ENCODE data around the gene ZFAND2B. TPM values are rescaled to one million over a fixed set of nuclear protein-coding genes. Genes with fewer than 3 reads are reported as not detected.

ZFAND2B gene
- total RNA-seq, 2 experiments from 2014 or later = 49.1 to 60.2 TPM

GRCh38 chr2:219210196-219210885 is 3.8 kb downstream of the ZFAND2B start:
- Mint-ChIP-seq H3K4me1 (peaks cover 60% of the 10 kb centered on the region), H3K9me3 (no peaks in the 10 kb centered on the region), H3K27ac (peak overlapping the region; percentile 94), H3K4me3 (no peak overlapping the region), H3K36me3 (ENCODE audit: low read depth) (peaks cover 29% of the 10 kb centered on the region), H3K27me3 (no peaks in the 10 kb centered on the region)
- no peak for DNase-seq
- POLR2A ChIA-PET = no interaction called here
- CTCF ChIA-PET = interaction anchor here (2.1 to 2.6 kb wide), 2 partner anchors 35 to 51 kb away, joined by 6 to 18 read pairs; no protein-coding TSS in a partner anchor

DNA sequence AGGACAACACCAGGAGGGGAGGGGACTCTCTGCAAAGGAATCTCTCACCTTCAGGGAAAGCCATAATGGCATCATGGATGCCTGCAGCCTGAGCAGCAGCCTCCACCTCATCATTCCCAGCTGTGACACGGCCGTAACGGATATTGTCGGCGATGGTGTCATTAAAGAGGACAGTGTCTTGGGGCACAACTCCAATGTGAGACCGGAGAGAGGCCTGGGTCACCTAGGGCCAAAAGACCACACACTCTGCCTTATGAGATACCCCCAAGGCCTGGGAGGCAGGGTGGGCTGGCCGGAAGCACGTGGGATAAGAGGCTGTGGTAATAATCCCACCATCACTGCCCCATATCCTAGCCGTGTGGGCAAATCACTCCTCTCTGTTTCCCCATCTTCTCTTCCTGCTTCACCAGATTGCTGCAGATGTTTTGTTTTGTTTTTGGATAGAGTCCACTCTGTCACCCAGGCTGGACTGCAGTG is 4.3 kb downstream of the ZFAND2B start:
- Mint-ChIP-seq H3K36me3 (ENCODE audit: low read depth) (peaks cover 29% of the 10 kb centered on the region), H3K9me3 (no peaks in the 10 kb centered on the region), H3K27me3 (no peaks in the 10 kb centered on the region), H3K4me1 (peaks cover 58% of the 10 kb centered on the region), H3K4me3 (no peak overlapping the region), H3K27ac (peak overlapping the region; percentile 94)
- CTCF ChIA-PET = interaction anchor here (0.6 to 2.6 kb wide), 22 partner anchors 9 to 603 kb away, joined by 3 to 18 read pairs (median 4); partner anchors contain the start of genes DNAJB2, PLCD4 and TUBA4A
- DNase-seq = no peak
- POLR2A ChIA-PET = no interaction called here

DNA sequence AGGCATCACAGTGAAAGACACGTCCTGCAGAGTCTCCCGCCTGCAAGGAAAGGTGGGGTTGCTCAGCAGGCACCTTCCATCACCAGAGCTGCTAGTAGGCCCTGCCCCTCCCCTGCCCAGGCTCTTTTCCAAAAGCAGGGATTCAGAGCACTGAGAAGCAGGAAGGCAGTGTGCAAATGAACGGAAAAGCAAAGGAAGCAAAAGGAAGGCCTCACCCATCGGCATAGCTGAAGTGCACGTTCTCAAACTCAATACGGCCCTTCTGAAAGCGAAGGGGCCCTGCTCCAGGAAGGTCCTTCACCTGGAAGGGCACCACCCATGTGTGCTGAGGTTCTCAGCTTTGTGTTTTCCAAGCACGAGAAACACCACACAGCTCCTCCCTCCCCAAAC is 6.4 kb downstream of the ZFAND2B start:
- Mint-ChIP-seq H3K27me3 (no peaks in the 10 kb centered on the region), H3K9me3 (no peaks in the 10 kb centered on the region), H3K4me3 (no peak overlapping the region), H3K27ac (no peak overlapping the region), H3K4me1 (peaks cover 60% of the 10 kb centered on the region), H3K36me3 (ENCODE audit: low read depth) (peaks cover 28% of the 10 kb centered on the region)
- no peak for DNase-seq
- POLR2A ChIA-PET = no interaction called here
- CTCF ChIA-PET = interaction anchor here (0.6 to 2.6 kb wide), 4 partner anchors 37 to 986 kb away, joined by 3 to 7 read pairs (median 5); partner anchors contain the start of gene TUBA4A

DNA sequence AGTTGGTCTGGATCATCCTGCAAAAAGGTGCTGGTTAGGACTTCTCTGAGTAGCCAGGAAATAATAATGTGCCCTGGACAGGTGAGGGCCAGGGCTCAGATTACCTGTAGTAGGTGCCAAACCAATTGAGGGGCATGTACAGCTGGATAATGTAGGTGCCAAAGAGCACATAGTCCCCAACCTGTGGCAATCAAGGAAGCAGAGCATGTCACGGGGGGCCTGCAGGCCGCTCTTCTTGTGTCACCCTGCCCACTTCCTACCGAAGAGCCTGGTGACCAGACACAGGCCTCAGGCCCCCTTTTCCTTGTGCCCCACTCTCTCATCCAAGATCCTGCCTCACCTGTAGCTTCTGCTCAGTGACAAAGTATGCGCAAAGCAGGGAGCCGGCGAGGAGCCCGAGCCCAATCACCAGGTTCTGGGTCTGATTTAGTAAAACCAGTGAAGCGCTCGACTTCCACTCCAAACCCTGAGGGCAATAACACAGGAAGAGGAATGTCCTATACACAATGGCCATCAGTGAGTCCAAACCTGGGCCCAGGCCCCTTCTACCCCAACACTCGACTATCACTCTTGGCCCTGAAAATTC is 7.0 kb downstream of the ZFAND2B start:
- POLR2A ChIA-PET = no interaction called here
- no peak overlapping the region for H3K4me3 Mint-ChIP-seq
- no peaks in the 10 kb centered on the region for H3K27me3 Mint-ChIP-seq
- no peak for DNase-seq
- H3K9me3 Mint-ChIP-seq = no peaks in the 10 kb centered on the region
- peaks cover 56% of the 10 kb centered on the region for H3K4me1 Mint-ChIP-seq
- H3K27ac Mint-ChIP-seq = peak overlapping the region; percentile 22
- H3K36me3 Mint-ChIP-seq (ENCODE audit: low read depth) = peaks cover 23% of the 10 kb centered on the region
- CTCF ChIA-PET = interaction anchor here (0.6 to 1.1 kb wide), 2 partner anchors 81 to 987 kb away, joined by 3 to 7 read pairs; no protein-coding TSS in a partner anchor

DNA sequence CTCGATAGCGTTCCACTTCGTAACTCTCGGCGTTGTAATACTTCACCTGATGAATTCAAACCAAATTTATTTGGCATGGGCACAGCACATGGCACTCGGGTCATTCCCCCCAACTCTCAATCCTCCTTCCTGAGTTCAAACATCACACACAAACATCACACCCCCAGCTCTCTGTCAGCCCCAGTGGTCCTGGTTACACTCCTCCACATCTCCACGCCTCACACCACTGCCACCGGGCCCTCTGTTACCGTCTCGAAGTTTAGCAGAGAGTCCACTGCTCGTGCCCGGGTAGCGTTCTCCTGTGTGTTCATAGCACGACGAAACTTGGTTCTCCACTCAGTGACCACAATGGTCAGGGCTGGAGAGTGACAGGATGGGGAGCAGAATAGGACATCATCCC is 7.6 kb downstream of the ZFAND2B start:
- ChIA-PET POLR2A (no interaction called here), CTCF (interaction anchor here (0.9 to 1.1 kb wide), 2 partner anchors 9 to 10 kb away, joined by 3 read pairs; no protein-coding TSS in a partner anchor)
- no peak overlapping the region for H3K27ac Mint-ChIP-seq
- H3K36me3 Mint-ChIP-seq (ENCODE audit: low read depth) = peaks cover 21% of the 10 kb centered on the region
- H3K4me1 Mint-ChIP-seq = peaks cover 53% of the 10 kb centered on the region
- no peaks in the 10 kb centered on the region for H3K27me3 Mint-ChIP-seq
- no peak overlapping the region for H3K4me3 Mint-ChIP-seq
- no peaks in the 10 kb centered on the region for H3K9me3 Mint-ChIP-seq
- no peak for DNase-seq

DNA sequence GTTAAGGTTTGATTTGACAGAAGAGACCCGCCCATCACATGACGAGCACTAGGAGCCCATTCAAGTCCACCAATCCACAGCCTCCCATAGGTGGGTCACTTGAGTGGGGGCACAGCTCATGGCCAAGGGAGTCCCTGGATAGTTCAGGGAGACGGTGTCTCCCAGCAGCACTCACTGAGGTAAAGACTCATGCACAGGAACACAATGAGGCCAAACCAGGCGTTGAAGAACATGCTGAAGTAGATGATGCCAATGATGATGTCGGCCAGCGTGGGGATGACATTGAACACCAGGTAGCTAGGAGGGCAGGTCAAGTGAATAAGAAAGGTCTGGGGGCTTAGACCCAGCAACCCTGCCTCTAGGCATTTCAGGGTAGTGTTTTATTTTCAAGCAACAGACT is 8.2 kb downstream of the ZFAND2B start:
- no peak for DNase-seq
- Mint-ChIP-seq H3K9me3 (no peaks in the 10 kb centered on the region), H3K36me3 (ENCODE audit: low read depth) (peaks cover 22% of the 10 kb centered on the region), H3K27me3 (no peaks in the 10 kb centered on the region), H3K4me1 (peaks cover 49% of the 10 kb centered on the region), H3K27ac (no peak overlapping the region), H3K4me3 (no peak overlapping the region)
- CTCF ChIA-PET = interaction anchor here (0.9 to 1.1 kb wide), 3 partner anchors 10 to 40 kb away, joined by 3 read pairs; no protein-coding TSS in a partner anchor
- POLR2A ChIA-PET = no interaction called here

DNA sequence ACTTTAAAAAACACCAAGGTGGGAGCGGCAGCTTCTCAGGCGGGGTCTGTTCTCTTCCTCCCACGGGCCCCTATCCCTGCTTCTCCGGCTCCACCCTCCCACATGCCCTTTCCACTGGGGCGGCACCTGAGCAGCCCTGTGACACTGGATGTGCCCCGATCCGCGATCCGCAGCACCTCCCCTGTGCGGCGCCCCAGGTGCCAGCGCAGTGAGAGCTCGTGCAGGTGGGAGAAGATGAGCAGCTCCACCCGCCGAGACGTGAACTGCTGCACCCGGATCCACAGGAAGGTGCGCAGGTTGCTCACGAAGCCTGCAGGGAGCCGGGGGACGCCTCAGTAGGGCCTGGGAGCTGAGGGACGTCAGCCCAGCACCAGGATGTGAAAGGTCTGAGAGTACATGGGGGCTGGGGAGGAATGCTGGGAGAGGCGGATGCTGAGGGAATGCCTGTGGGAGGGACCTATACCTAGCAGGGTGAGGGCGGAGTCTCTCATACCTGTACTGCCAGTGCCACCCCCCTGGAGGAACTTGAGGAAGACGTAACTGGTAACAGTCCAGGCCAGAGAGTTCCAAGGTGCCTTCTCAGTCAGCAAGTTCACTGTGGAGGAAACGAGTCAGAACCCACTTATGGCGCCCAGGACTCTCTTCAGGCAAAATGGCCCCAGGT is 9.4 kb downstream of the ZFAND2B start:
- Mint-ChIP-seq H3K9me3 (no peaks in the 10 kb centered on the region), H3K4me3 (no peak overlapping the region), H3K27me3 (no peaks in the 10 kb centered on the region), H3K4me1 (peaks cover 37% of the 10 kb centered on the region), H3K27ac (no peak overlapping the region), H3K36me3 (ENCODE audit: low read depth) (peaks cover 27% of the 10 kb centered on the region)
- no peak for DNase-seq
- CTCF ChIA-PET = interaction anchor here (0.5 to 2.1 kb wide), 6 partner anchors 8 to 79 kb away, joined by 3 to 8 read pairs (median 4); partner anchors contain the start of genes NHEJ1 and ZFAND2B
- POLR2A ChIA-PET = no interaction called here

- no peaks in the 10 kb centered on the region for H3K27me3 Mint-ChIP-seq
- ChIA-PET CTCF (interaction anchor here (0.5 to 2.2 kb wide), 8 partner anchors 8 to 78 kb away, joined by 3 to 8 read pairs (median 4); partner anchors contain the start of genes NHEJ1 and ZFAND2B), POLR2A (no interaction called here)
- peaks cover 31% of the 10 kb centered on the region for H3K36me3 Mint-ChIP-seq (ENCODE audit: low read depth)
- H3K27ac Mint-ChIP-seq = peak overlapping the region; percentile 70
- no peak overlapping the region for H3K4me3 Mint-ChIP-seq
- no peaks in the 10 kb centered on the region for H3K9me3 Mint-ChIP-seq
- H3K4me1 Mint-ChIP-seq = peaks cover 31% of the 10 kb centered on the region
- DNase-seq = no peak
These were observed 9.9 kb downstream of the ZFAND2B start for GRCh38 chr2:219216535-219216915.

DNA sequence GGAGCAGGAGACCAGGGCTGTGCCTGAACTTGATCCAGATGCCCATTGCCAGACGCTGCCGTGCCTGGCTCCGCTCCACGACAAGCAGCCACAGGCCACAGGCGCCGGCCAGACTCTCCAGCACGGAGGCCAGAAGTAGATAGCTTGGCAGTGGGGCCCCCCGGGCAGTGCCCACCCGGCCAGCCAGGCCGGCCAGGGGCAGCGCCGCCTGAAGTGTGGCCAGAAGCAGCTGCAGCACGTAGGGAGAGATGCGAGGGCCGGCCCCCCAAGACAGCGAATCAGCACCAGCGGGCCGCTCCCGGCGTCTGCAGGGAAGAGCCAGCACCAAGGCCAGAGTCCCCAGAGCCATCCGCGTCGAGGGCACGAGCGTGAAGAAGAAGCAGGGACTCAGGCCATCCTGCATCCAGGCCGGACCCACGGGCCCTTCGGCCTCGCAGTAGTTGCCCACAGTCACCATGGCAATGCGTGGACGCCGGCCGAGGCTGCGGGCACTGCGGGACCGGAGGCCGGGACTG is 11.7 kb downstream of the ZFAND2B start:
- H3K27me3 Mint-ChIP-seq = no peaks in the 10 kb centered on the region
- peaks cover 34% of the 10 kb centered on the region for H3K36me3 Mint-ChIP-seq (ENCODE audit: low read depth)
- peak overlapping the region; percentile 71 for H3K4me3 Mint-ChIP-seq
- H3K27ac Mint-ChIP-seq = peak overlapping the region; percentile 86
- H3K9me3 Mint-ChIP-seq = no peaks in the 10 kb centered on the region
- CTCF ChIA-PET = interaction anchor here (0.7 to 2.2 kb wide), 14 partner anchors 9 to 653 kb away, joined by 3 to 6 read pairs (median 4); partner anchors contain the start of genes ANKZF1, ATG9A, CNPPD1 and GLB1L
- H3K4me1 Mint-ChIP-seq = peaks cover 25% of the 10 kb centered on the region
- peak; percentile 25 for DNase-seq
- POLR2A ChIA-PET = interaction anchor here (0.6 to 1.5 kb wide), 2 partner anchors 11 to 43 kb away, joined by 3 read pairs; no protein-coding TSS in a partner anchor

DNA sequence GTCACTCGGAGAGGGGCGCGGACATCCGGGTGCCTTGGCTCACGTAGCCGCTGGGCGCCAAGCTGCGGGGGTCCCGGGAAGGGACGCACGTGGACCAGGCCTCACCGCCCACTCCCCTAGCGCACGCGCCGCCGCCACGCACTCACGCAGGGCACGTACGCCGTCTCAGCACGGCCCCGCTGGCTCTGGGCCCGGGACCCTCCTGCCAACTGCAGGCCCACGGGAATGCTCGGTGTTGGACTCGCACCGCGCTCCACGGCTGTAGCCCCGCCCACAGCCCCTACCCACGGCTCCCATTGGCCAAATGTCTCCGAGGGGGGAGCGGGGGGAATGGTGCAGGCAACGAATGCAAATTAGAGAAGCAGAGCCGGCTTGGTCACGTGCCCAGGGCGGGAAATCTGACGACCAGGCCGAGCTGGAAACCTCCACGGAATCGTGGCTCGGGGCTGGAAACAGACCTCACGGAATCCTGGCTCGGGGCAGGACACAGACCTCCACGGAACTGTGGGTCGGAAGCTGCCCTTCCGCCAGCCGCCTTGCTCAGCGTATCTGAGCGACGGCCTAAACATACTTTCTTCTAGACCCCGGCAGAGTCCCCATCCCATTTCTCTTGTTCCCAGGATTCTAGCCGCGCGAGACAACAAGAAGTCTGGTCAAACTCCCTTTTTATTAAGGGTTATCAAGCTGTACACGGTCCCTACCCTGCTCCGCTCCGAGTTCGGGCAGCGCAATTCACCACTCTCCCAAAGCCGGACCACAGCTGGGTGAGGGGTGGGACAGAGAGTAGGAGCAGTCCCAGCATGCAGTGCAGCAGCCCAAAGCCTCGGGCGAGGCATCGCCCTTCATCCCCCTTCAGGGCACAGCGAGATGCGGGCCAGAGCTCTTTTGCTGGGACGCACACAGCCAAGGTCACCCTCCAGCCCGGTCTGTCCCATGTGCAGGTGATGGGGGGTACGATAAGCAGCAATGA is 12.4 kb downstream of the ZFAND2B start, which contains the start of gene ABCB6:
Gene ABCB6 (minus strand): TSS at position 227 of the 970 bp plus-strand sequence. CDS start 285 bp downstream, outside the sequence.
- Mint-ChIP-seq H3K27me3 (no peaks in the 10 kb centered on the region), H3K4me1 (peaks cover 25% of the 10 kb centered on the region), H3K9me3 (no peaks in the 10 kb centered on the region), H3K36me3 (ENCODE audit: low read depth) (peaks cover 38% of the 10 kb centered on the region), H3K4me3 (peak within 1 kb of the TSS; percentile 71), H3K27ac (peak within 1 kb of the TSS; percentile 86)
- ChIA-PET CTCF (interaction anchor here (0.5 to 2.9 kb wide), 14 partner anchors 10 to 1077 kb away, joined by 3 to 8 read pairs (median 4); partner anchors contain the start of genes ANKZF1, ATG9A, CNPPD1 and GLB1L), POLR2A (interaction anchor here (0.6 to 1.5 kb wide), 2 partner anchors 10 to 42 kb away, joined by 3 read pairs; no protein-coding TSS in a partner anchor)
- DNase-seq = peak; percentile 89

DNA sequence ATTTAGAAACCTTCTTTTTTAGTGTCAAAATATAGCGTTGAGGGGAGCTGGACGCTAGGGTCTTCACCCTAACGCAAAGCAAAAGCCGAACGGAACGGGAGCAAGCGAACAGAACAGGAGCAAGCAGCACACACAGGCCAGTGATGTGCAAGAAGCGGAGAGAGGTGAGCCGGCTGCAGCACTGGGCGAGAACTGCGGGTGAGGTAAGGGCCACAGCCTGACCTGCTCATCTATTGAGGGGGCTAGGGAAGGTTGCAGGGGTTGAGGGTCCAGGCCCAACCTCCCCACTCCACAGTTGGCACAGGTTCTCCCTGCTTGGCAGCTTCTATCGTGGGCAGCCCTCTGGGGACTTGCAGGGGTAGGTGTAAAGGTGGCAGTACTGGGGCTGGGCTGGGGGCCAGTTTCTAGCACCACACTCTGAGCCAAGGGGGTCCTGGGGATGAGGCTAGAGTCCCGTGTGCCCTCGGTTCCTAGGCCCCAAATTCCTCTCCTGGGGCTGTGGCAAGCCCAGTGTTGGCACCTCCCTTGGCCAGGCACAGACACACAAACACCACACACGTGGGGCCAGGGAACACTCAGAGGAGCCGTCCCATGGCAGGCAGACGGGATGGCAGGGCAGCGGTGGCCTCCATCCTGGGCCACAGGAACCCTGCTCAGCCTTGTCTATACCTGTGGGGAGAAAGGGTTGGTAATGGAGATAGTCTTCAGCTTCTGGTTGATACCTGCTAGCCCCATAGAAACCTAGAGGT is 13.4 kb downstream of the ZFAND2B start:
- H3K4me3 Mint-ChIP-seq = peak overlapping the region; percentile 8
- H3K4me1 Mint-ChIP-seq = peaks cover 24% of the 10 kb centered on the region
- H3K9me3 Mint-ChIP-seq = no peaks in the 10 kb centered on the region
- no peaks in the 10 kb centered on the region for H3K27me3 Mint-ChIP-seq
- H3K27ac Mint-ChIP-seq = no peak overlapping the region
- CTCF ChIA-PET = interaction anchor here (1.0 to 2.9 kb wide), 6 partner anchors 12 to 79 kb away, joined by 3 to 8 read pairs (median 4); no protein-coding TSS in a partner anchor
- peaks cover 40% of the 10 kb centered on the region for H3K36me3 Mint-ChIP-seq (ENCODE audit: low read depth)
- POLR2A ChIA-PET = no interaction called here
- DNase-seq = no peak

Measured in activated CD4-positive, alpha-beta T cell treated with anti-CD3 and anti-CD28 coated beads, Interleukin-2, amount 10 ng/mL, durations not matched to agents 7 days and 5 days (primary cell).